OCI-LY1 (cell line): ENCODE data around the gene MBIP.

Experiments used
- H2AFZ ChIP-seq: fragments of 200-600 bp; sonication (generic), shearing (Covaris generic); 2 replicates; pipeline ENCODE4 v1.6.0; 2014; ENCODE audit warnings: antibody characterized with exemption, mild to moderate bottlenecking, low read length
- H3F3A ChIP-seq: fragments of 200-600 bp; sonication (generic), shearing (Covaris generic); 2 replicates; pipeline ENCODE4 v1.6.0; 2014; ENCODE audit warnings: mild to moderate bottlenecking, antibody characterized with exemption, low read length, moderate library complexity; ENCODE audit not compliant: insufficient read depth
- H3K27ac ChIP-seq: fragments of 200-600 bp; sonication (generic); 2 replicates; pipeline ENCODE4 v1.5.1; 2014; ENCODE audit warnings: low read length, mixed run types, mild to moderate bottlenecking, low read depth; ENCODE audit not compliant: poor library complexity, severe bottlenecking
- H3K27me3 ChIP-seq: fragments of 200-600 bp; sonication (generic); 2 replicates; pipeline ENCODE4 v1.6.0; 2014; ENCODE audit warnings: antibody characterized with exemption, mild to moderate bottlenecking, low read length, moderate library complexity; ENCODE audit not compliant: insufficient read depth
- H3K36me3 ChIP-seq: fragments of 200-600 bp; sonication (generic); 2 replicates; pipeline ENCODE4 v1.6.1; 2014; ENCODE audit warnings: mild to moderate bottlenecking, antibody characterized with exemption, low read length, moderate library complexity, mixed read lengths; ENCODE audit not compliant: insufficient read depth
- H3K4me1 ChIP-seq: fragments of 200-600 bp; sonication (generic); 2 replicates; pipeline ENCODE4 v1.5.1; 2014; ENCODE audit warnings: mild to moderate bottlenecking, low read length, moderate library complexity; ENCODE audit not compliant: insufficient read depth, severe bottlenecking
- H3K4me2 ChIP-seq: fragments of 200-600 bp; sonication (generic), shearing (Covaris generic); 2 replicates; pipeline ENCODE4 v1.6.1; 2014; ENCODE audit warnings: low read length
- H3K4me3 ChIP-seq: fragments of 200-600 bp; sonication (generic); 2 replicates; pipeline ENCODE4 v1.5.1; 2014; ENCODE audit warnings: low read length, low read depth, mild to moderate bottlenecking, mixed read lengths; ENCODE audit not compliant: poor library complexity, severe bottlenecking
- H3K79me2 ChIP-seq: fragments of 200-600 bp; shearing (Covaris generic); 2 replicates; pipeline ENCODE4 v1.6.1; 2016; ENCODE audit warnings: mixed run types, low read length, mixed read lengths; ENCODE audit not compliant: insufficient read depth
- H3K9ac ChIP-seq: fragments of 200-600 bp; sonication (generic), shearing (Covaris generic); 2 replicates; pipeline ENCODE4 v1.6.1; 2014; ENCODE audit warnings: mild to moderate bottlenecking, low read length, mixed read lengths
- H3K9me2 ChIP-seq: fragments of 200-600 bp; sonication (generic), shearing (Covaris generic); 2 replicates; pipeline ENCODE4 v1.6.1; 2014; ENCODE audit warnings: low read depth, mild to moderate bottlenecking, low read length, mixed read lengths
- H3K9me3 ChIP-seq: fragments of 200-600 bp; shearing (Covaris generic); 2 replicates; pipeline ENCODE4 v1.6.1; 2014; ENCODE audit warnings: low read length, mixed read lengths
- H4K20me1 ChIP-seq: fragments of 200-600 bp; sonication (generic), shearing (Covaris generic); 2 replicates; pipeline ENCODE4 v1.6.0; 2016; ENCODE audit warnings: mild to moderate bottlenecking, low read length; ENCODE audit not compliant: insufficient read depth
- CTCF ChIP-seq: fragments of 200-600 bp; sonication (generic), shearing (Covaris generic); IDR thresholded peaks from 2 replicates; pipeline ENCODE4 v1.5.1; 2017; ENCODE audit warnings: mild to moderate bottlenecking, antibody characterized with exemption, low read length, moderate library complexity, mixed read lengths
- EZH2 ChIP-seq: fragments of 200-600 bp; sonication (generic), shearing (Covaris generic); IDR thresholded peaks from 2 replicates; pipeline ENCODE4 v1.8.0; 2017; ENCODE audit warnings: borderline replicate concordance, mixed run types, mild to moderate bottlenecking, antibody characterized with exemption, low read length, moderate library complexity, mixed read lengths

MBIP gene

GRCh38 chr14:36268121-36268520 is 52.3 kb downstream of the MBIP start:
- no peak overlapping the region for H3K27ac ChIP-seq
- no peaks in the 10 kb centered on the region for H3K79me2 ChIP-seq
- H3K4me1 ChIP-seq: no peaks in the 10 kb centered on the region
- H3F3A ChIP-seq: no peaks in the 10 kb centered on the region
- H3K9ac ChIP-seq: no peak overlapping the region
- no peaks in the 10 kb centered on the region; the same call in 1 of the 2 replicates for H3K27me3 ChIP-seq
- no peak overlapping the region for H2AFZ ChIP-seq
- no peaks in the 10 kb centered on the region for H3K9me2 ChIP-seq
- no peak for TF ChIP-seq EZH2
- TF ChIP-seq CTCF: no peak
- H3K4me3 ChIP-seq: no peak overlapping the region
- no peaks in the 10 kb centered on the region for H3K9me3 ChIP-seq
- no peaks in the 10 kb centered on the region for H3K36me3 ChIP-seq
- no peaks in the 10 kb centered on the region for H4K20me1 ChIP-seq
- H3K4me2 ChIP-seq: no peak overlapping the region

DNA sequence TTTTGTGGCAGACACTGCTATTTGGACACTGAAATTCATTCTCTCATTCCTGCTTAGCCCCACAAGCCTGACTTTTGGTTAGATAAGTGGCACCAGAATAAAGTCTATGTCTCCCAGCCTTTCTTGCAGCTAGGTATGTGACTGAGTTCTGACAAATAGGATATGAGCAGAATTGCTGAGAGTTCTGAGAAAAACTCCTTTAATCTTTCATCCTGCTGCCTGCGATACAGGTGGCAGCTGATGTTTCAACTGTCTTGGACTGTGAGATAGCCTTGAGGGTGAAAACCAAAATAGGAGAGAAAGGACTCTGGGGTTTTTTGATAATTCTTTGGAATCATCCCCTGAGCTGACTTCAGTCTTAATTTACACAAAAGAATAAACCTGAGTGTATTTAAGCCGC is 55.8 kb downstream of the MBIP start:
- H3K4me2 ChIP-seq: no peak overlapping the region
- TF ChIP-seq EZH2 (no peak), CTCF (no peak)
- H3K9me2 ChIP-seq: no peaks in the 10 kb centered on the region

DNA sequence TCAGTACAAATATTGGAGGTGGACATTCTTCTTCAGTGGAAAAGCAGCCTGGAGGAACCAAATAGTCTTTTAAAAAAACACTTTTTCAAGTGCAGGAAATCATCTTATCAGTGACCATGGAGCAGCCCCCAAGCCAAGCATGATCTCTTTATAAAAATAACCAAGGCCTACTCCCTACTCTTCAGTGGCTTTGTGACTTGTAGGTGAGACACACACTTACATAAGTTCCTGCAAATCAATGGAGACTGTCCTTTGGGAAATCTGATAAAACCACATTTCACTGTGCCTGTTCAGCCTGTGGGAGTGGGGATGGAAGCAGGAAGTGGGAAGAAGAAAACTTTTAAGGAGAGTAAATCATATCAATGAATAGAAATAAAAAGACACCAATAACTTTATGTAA is 56.3 kb downstream of the MBIP start:
- H3K4me2 ChIP-seq: no peak overlapping the region
- TF ChIP-seq CTCF: no peak
- no peak for TF ChIP-seq EZH2
- H3K79me2 ChIP-seq: no peaks in the 10 kb centered on the region

More for the DNA sequence above, 55.8 kb downstream of the MBIP start:
- no peaks in the 10 kb centered on the region for H3K4me1 ChIP-seq
- no peak overlapping the region for H3K27ac ChIP-seq
- H3K79me2 ChIP-seq: no peaks in the 10 kb centered on the region
- no peak overlapping the region for H3K4me3 ChIP-seq
- no peaks in the 10 kb centered on the region for H4K20me1 ChIP-seq
- no peaks in the 10 kb centered on the region for H3K36me3 ChIP-seq
- no peaks in the 10 kb centered on the region for H3F3A ChIP-seq
- no peak overlapping the region for H3K9ac ChIP-seq
- no peak overlapping the region for H2AFZ ChIP-seq
- H3K27me3 ChIP-seq: no peaks in the 10 kb centered on the region; the same call in 1 of the 2 replicates
- H3K9me3 ChIP-seq: no peaks in the 10 kb centered on the region

More for the DNA sequence above, 56.3 kb downstream of the MBIP start:
- H3K4me3 ChIP-seq: no peak overlapping the region
- no peaks in the 10 kb centered on the region for H3K4me1 ChIP-seq
- no peak overlapping the region for H2AFZ ChIP-seq
- no peaks in the 10 kb centered on the region for H3K36me3 ChIP-seq
- no peaks in the 10 kb centered on the region for H3F3A ChIP-seq
- no peaks in the 10 kb centered on the region for H3K9me2 ChIP-seq
- no peaks in the 10 kb centered on the region for H3K9me3 ChIP-seq
- no peak overlapping the region for H3K9ac ChIP-seq
- no peak overlapping the region for H3K27ac ChIP-seq
- no peaks in the 10 kb centered on the region; the same call in 1 of the 2 replicates for H3K27me3 ChIP-seq
- no peaks in the 10 kb centered on the region for H4K20me1 ChIP-seq
